ENCODE measurements around the gene MAGOH. TPM values are rescaled to one million over a fixed set of nuclear protein-coding genes. Genes with fewer than 3 reads are reported as not detected.

MAGOH gene
- total and polyA plus RNA-seq, 10 donors = 26.5 to 105 (median 36.2) TPM

DNA sequence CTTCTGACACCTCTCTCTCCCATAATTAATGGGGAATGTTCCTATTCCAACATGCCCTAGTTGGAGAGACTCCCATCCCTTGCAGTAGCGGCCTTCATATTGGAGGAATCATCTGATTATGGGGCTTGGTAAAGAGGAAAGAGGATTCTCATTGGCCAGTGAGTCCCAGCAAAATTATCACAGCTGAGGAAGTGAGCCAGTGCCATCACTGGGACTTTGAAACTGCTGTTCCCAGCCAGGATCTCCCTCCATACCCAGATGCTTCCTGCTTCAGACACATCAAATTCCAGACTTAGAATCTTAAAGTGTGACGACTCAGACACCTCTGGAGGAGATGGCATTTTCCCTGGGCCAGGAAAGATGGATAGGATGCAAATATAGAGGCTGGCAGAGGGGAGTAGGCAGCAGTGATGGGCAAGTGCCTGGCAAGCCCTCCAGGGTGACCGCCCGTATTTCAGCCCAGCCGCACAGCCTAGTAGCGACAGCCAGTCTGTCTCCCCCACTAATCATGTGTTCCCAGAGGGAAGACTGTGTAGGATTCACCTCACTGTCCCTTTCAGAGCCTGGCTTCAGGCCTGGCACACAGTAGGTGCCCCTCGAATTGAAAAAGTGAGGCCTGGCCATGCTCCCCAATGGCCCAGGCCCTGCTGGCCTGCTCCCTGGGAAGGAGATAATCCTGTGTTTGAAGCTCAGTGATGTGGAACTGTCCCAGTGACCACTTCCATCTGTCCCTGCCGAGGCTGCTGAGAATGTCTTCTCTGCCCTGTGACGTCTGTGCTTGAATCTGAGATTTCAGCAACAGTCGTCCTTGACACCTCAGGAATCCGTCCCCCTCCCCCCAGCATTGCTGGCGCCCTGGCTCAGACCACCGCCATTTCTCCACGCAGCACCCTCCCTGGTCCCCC is 41.2 kb upstream of the MAGOH start:
- no peak for DNase-seq
- Histone ChIP-seq H3K9me3 (no peaks in the 10 kb centered on the region), H3K36me3 (peaks cover 0 to 44% (median 0%) of the 10 kb centered on the region in 6 donors), H3K4me1 (peaks cover 0 to 5% (median 0%) of the 10 kb centered on the region in 6 donors), H3K27me3 (replicated peaks in 1 of 7) (no peaks in the 10 kb centered on the region), H3K27ac (no peak overlapping the region), H3K4me3 (no peak overlapping the region)
- 82 to 95% (median 88%) methylated on average over 14 of the region's 14 CpGs for WGBS, 5 donors
- intact Hi-C loops (cut with DNase I; ENCODE audit: low total_unique reads) = loop anchor here (2.0 to 5.0 kb wide), 2 partner anchors 113 to 478 kb away; no protein-coding TSS in a partner anchor
- TF ChIP-seq POLR2A (IDR thresholded peaks at IDR 0.05) (no peak), POLR2AphosphoS5 (IDR thresholded peaks at IDR 0.05) (no peak)
- TF ChIP-seq, protein P1, sequence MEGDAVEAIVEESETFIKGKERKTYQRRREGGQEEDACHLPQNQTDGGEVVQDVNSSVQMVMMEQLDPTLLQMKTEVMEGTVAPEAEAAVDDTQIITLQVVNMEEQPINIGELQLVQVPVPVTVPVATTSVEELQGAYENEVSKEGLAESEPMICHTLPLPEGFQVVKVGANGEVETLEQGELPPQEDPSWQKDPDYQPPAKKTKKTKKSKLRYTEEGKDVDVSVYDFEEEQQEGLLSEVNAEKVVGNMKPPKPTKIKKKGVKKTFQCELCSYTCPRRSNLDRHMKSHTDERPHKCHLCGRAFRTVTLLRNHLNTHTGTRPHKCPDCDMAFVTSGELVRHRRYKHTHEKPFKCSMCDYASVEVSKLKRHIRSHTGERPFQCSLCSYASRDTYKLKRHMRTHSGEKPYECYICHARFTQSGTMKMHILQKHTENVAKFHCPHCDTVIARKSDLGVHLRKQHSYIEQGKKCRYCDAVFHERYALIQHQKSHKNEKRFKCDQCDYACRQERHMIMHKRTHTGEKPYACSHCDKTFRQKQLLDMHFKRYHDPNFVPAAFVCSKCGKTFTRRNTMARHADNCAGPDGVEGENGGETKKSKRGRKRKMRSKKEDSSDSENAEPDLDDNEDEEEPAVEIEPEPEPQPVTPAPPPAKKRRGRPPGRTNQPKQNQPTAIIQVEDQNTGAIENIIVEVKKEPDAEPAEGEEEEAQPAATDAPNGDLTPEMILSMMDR (IDR thresholded peaks at IDR 0.05 in 8 of 11, conservative IDR thresholded peaks at IDR 0.05 in 3 of 11) = no peak

GRCh38 chr1:53278298-53278725 is 40.0 kb upstream of the MAGOH start:
- no peak overlapping the region for H3K4me3 ChIP-seq
- H3K27ac ChIP-seq = no peak overlapping the region
- peak; percentile 88 for DNase-seq
- H3K9me3 ChIP-seq = no peaks in the 10 kb centered on the region
- 16 to 23% (median 18%) methylated on average over 8 of the region's 8 CpGs for WGBS, 5 donors
- H3K27me3 ChIP-seq (replicated peaks in 1 of 7) = no peaks in the 10 kb centered on the region
- H3K36me3 ChIP-seq = peaks cover 0 to 54% (median 0%) of the 10 kb centered on the region in 6 donors
- peaks cover 0 to 5% (median 0%) of the 10 kb centered on the region in 6 donors for H3K4me1 ChIP-seq
- intact Hi-C loops (cut with DNase I; ENCODE audit: low total_unique reads) = loop anchor here (2.0 to 5.0 kb wide), 2 partner anchors 114 to 479 kb away; no protein-coding TSS in a partner anchor
- TF ChIP-seq POLR2AphosphoS5 (IDR thresholded peaks at IDR 0.05) (no peak), POLR2A (IDR thresholded peaks at IDR 0.05) (no peak)
- TF ChIP-seq, protein P1 (IDR thresholded peaks at IDR 0.05 in 8 of 11, conservative IDR thresholded peaks at IDR 0.05 in 3 of 11) = peak; percentile 85 to 96 (median 93)

GRCh38 chr1:53277326-53277725 is 39.0 kb upstream of the MAGOH start:
- no peak overlapping the region for H3K27ac ChIP-seq
- intact Hi-C loops (cut with DNase I; ENCODE audit: low total_unique reads) = loop anchor here (5.0 kb wide), 1 partner anchor 480 kb away; no protein-coding TSS in a partner anchor
- peak; percentile 27 for DNase-seq
- H3K36me3 ChIP-seq = peaks cover 0 to 54% (median 0%) of the 10 kb centered on the region in 6 donors
- peaks cover 0 to 5% (median 0%) of the 10 kb centered on the region in 6 donors for H3K4me1 ChIP-seq
- H3K4me3 ChIP-seq = no peak overlapping the region
- TF ChIP-seq, protein P1 (IDR thresholded peaks at IDR 0.05 in 8 of 11, conservative IDR thresholded peaks at IDR 0.05 in 3 of 11) = no peak
- TF ChIP-seq POLR2A (IDR thresholded peaks at IDR 0.05) (no peak), POLR2AphosphoS5 (IDR thresholded peaks at IDR 0.05) (no peak)
- H3K27me3 ChIP-seq (replicated peaks in 1 of 7) = no peaks in the 10 kb centered on the region
- H3K9me3 ChIP-seq = no peaks in the 10 kb centered on the region
- WGBS, 5 donors = 88 to 99% (median 96%) methylated on average over 5 of the region's 5 CpGs

DNA sequence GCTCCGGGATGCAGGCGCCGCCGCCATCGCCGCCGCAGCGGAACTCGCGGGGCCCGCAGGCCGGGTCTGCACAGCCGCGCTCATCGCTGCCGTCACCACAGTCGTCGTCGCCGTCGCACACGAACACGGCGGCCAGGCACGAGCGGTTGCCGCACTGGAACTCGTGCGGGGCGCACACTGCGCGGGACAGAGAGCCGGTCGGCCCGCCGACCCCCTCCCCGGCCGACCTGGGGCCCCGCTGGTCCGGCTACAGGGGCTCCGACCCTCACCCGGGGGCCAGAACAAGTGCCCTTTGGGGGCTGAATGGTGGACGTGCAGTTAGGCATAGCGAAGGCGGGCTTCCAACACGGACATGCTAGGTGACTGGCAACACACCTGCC is 38.6 kb upstream of the MAGOH start:
- H3K9me3 ChIP-seq = no peaks in the 10 kb centered on the region
- TF ChIP-seq POLR2AphosphoS5 (IDR thresholded peaks at IDR 0.05) = no peak
- TF ChIP-seq, protein P1 (IDR thresholded peaks at IDR 0.05 in 8 of 11, conservative IDR thresholded peaks at IDR 0.05 in 3 of 11) = no peak
- no peak for TF ChIP-seq POLR2A (IDR thresholded peaks at IDR 0.05)
- peaks cover 0 to 5% (median 0%) of the 10 kb centered on the region in 6 donors for H3K4me1 ChIP-seq
- H3K36me3 ChIP-seq = peaks cover 0 to 52% (median 0%) of the 10 kb centered on the region in 6 donors
- H3K27me3 ChIP-seq (replicated peaks in 1 of 7) = no peaks in the 10 kb centered on the region
- intact Hi-C loops (cut with DNase I; ENCODE audit: low total_unique reads) = loop anchor here (5.0 kb wide), 1 partner anchor 480 kb away; no protein-coding TSS in a partner anchor
- peak; percentile 66 for DNase-seq
- no peak overlapping the region for H3K4me3 ChIP-seq
- no peak overlapping the region for H3K27ac ChIP-seq
- WGBS, 5 donors = 92 to 98% (median 95%) methylated on average over 31 to 46 of the region's 46 CpGs

Data from spleen (tissue), 11 donors.